WTC11 (cell line): ENCODE data around the gene PSD4. TPM values are rescaled to one million over a fixed set of nuclear protein-coding genes. Genes with fewer than 3 reads are reported as not detected.

Experiments used
- ATAC-seq: fragments of 200-7000 bp; cut with Tn5 transposase; 2 replicates; pipeline ENCODE4 v1.10.0; 2021; ENCODE audit warnings: mild to moderate bottlenecking, moderate library complexity
- CTCF ChIA-PET: fragments of 300-600 bp; sonication (Branson Sonifier 250); formaldehyde crosslinking; loops from one replicate; lab custom pipeline; 2021; ENCODE audit warnings: antibody characterized with exemption; lab: Charles Lee
- POLR2A ChIA-PET: fragments of 350-600 bp; sonication (Branson Sonifier 250); formaldehyde crosslinking; loops from one replicate; lab custom pipeline; 2021; ENCODE audit warnings: antibody characterized with exemption; lab: Charles Lee
- DNase-seq: peaks from one replicate; pipeline ENCODE4 v3.0.0; 2021; ENCODE audit warnings: low spot score
- H3K27ac Mint-ChIP-seq: 2 replicates; pipeline ENCODE4 v1.8.0; 2021; ENCODE audit warnings: mixed read lengths
- H3K27me3 Mint-ChIP-seq: 2 replicates; pipeline ENCODE4 v1.8.0; 2021; ENCODE audit warnings: low read depth, mild to moderate bottlenecking, moderate library complexity, mixed read lengths
- H3K36me3 Mint-ChIP-seq: 2 replicates; pipeline ENCODE4 v1.8.0; 2021; ENCODE audit warnings: mixed read lengths
- H3K4me1 Mint-ChIP-seq: 2 replicates; pipeline ENCODE4 v1.8.0; 2022; ENCODE audit warnings: mixed read lengths
- H3K4me3 Mint-ChIP-seq: 2 replicates; pipeline ENCODE4 v1.8.0; 2021; ENCODE audit warnings: mild to moderate bottlenecking, moderate library complexity, mixed read lengths
- H3K9me3 Mint-ChIP-seq: 2 replicates; pipeline ENCODE4 v1.8.0; 2021; ENCODE audit warnings: mixed read lengths
- ARID4B ChIP-seq: sonication (generic); formaldehyde crosslinking; IDR thresholded peaks from 2 replicates; pipeline ENCODE4 v1.8.0; 2023; ENCODE audit warnings: missing genetic modification reagents, mild to moderate bottlenecking, borderline replicate concordance
- CBFB ChIP-seq: sonication (generic); formaldehyde crosslinking; IDR thresholded peaks from 2 replicates; pipeline ENCODE4 v1.8.1; 2022; ENCODE audit warnings: mild to moderate bottlenecking, low read depth, missing genetic modification reagents
- CREB1 ChIP-seq: sonication (generic); formaldehyde crosslinking; IDR thresholded peaks from 2 replicates; pipeline ENCODE4 v1.8.0; 2023; ENCODE audit warnings: mild to moderate bottlenecking, missing genetic modification reagents
- E2F4 ChIP-seq: sonication (generic); formaldehyde crosslinking; IDR thresholded peaks from 2 replicates; pipeline ENCODE4 v1.8.1; 2022; ENCODE audit warnings: low read depth, mild to moderate bottlenecking, moderate library complexity, missing genetic modification reagents, borderline replicate concordance
- ELF4 ChIP-seq: sonication (generic); formaldehyde crosslinking; IDR thresholded peaks from 2 replicates; pipeline ENCODE4 v1.8.1; 2022; ENCODE audit warnings: low read depth, mild to moderate bottlenecking, moderate library complexity, missing genetic modification reagents
- FOXK1 ChIP-seq: sonication (generic); formaldehyde crosslinking; IDR thresholded peaks from 2 replicates; pipeline ENCODE4 v1.8.0; 2022; ENCODE audit warnings: mild to moderate bottlenecking, moderate library complexity, missing genetic modification reagents
- GTF2I ChIP-seq: fragments of 250-450 bp; sonication (Bioruptor Pico); conservative IDR thresholded peaks from 2 replicates; pipeline ENCODE4 v1.4.0; 2021; ENCODE audit warnings: mild to moderate bottlenecking
- NR2C2 ChIP-seq: sonication (generic); formaldehyde crosslinking; IDR thresholded peaks from 2 replicates; pipeline ENCODE4 v1.8.0; 2022; ENCODE audit warnings: mild to moderate bottlenecking, missing genetic modification reagents
- NR3C1 ChIP-seq: sonication (generic); formaldehyde crosslinking; conservative IDR thresholded peaks from 2 replicates; pipeline ENCODE4 v1.8.1; 2023; ENCODE audit warnings: low read depth, mild to moderate bottlenecking, missing genetic modification reagents
- OVOL2 ChIP-seq: fragments of 250-450 bp; sonication (Bioruptor Pico); IDR thresholded peaks from 2 replicates; pipeline ENCODE4 v1.9.0; 2021; ENCODE audit warnings: mild to moderate bottlenecking, borderline replicate concordance
- SMAD4 ChIP-seq: sonication (generic); formaldehyde crosslinking; IDR thresholded peaks from 2 replicates; pipeline ENCODE4 v1.8.0; 2022; ENCODE audit warnings: mild to moderate bottlenecking, missing genetic modification reagents
- SP1 ChIP-seq: sonication (generic); formaldehyde crosslinking; conservative IDR thresholded peaks from 2 replicates; pipeline ENCODE4 v1.8.1; 2022; ENCODE audit warnings: missing genetic modification reagents
- TCF7 ChIP-seq: sonication (generic); formaldehyde crosslinking; IDR thresholded peaks from 2 replicates; pipeline ENCODE4 v1.8.0; 2022; ENCODE audit warnings: mild to moderate bottlenecking, low read depth, missing genetic modification reagents, moderate library complexity
- TEAD4 ChIP-seq: sonication (generic); formaldehyde crosslinking; IDR thresholded peaks from 2 replicates; pipeline ENCODE4 v1.8.0; 2022; ENCODE audit warnings: mild to moderate bottlenecking, missing genetic modification reagents
- ZNF317 ChIP-seq: sonication (generic); formaldehyde crosslinking; IDR thresholded peaks from 2 replicates; pipeline ENCODE4 v1.8.1; 2023; ENCODE audit warnings: low read depth, mild to moderate bottlenecking, moderate library complexity, missing genetic modification reagents, borderline replicate concordance
- total RNA-seq: library from RNA; stranded (reverse); gene quantifications from 3 replicates; pipeline ENCODE4 v1.2.3, GENCODE V29; 2021
- TF ChIP-seq, protein P1 (sequence below): sonication (generic); formaldehyde crosslinking; IDR thresholded peaks from 2 replicates; pipeline ENCODE4 v1.8.1; 2022; ENCODE audit warnings: low read depth, missing genetic modification reagents, borderline replicate concordance
- TF ChIP-seq, protein P2 (sequence below): sonication (generic); formaldehyde crosslinking; IDR thresholded peaks from 2 replicates; pipeline ENCODE4 v1.8.0; 2022; ENCODE audit warnings: missing genetic modification reagents

Gene PSD4
- total RNA-seq, 1 experiment from 2014 or later = 1.5 TPM

DNA sequence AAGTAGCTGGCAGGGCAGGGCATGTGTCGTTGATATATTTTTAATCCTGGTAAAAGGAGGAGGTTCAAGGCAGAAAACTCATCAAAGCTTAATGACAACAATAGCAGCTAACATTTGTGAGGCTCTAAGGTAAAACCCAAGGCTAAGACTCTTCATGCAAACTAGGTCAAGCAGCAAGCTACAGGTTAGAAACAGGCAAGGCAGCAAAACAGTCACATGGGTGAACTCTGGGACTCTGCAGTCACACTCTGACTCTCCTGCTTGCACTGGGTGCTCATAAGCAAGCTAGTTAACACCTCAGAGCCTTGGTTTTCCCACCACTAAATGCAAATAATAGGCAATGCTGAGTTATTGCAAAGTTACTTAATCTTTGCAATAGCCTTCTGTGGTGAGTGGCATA lies 38.5 kb upstream of the PSD4 start:
- H3K4me3 Mint-ChIP-seq = no peak overlapping the region
- DNase-seq (no peak), ATAC-seq (no peak)
- no peaks in the 10 kb centered on the region for H3K36me3 Mint-ChIP-seq
- H3K27me3 Mint-ChIP-seq = no peaks in the 10 kb centered on the region
- H3K4me1 Mint-ChIP-seq = no peaks in the 10 kb centered on the region
- H3K9me3 Mint-ChIP-seq = no peaks in the 10 kb centered on the region
- ChIA-PET POLR2A (no interaction called here), CTCF (interaction anchor here (4.5 to 5.2 kb wide), 2 partner anchors 56 to 64 kb away, joined by 68 to 155 read pairs; no protein-coding TSS in a partner anchor)
- no peak overlapping the region for H3K27ac Mint-ChIP-seq
- TF ChIP-seq, protein P1, sequence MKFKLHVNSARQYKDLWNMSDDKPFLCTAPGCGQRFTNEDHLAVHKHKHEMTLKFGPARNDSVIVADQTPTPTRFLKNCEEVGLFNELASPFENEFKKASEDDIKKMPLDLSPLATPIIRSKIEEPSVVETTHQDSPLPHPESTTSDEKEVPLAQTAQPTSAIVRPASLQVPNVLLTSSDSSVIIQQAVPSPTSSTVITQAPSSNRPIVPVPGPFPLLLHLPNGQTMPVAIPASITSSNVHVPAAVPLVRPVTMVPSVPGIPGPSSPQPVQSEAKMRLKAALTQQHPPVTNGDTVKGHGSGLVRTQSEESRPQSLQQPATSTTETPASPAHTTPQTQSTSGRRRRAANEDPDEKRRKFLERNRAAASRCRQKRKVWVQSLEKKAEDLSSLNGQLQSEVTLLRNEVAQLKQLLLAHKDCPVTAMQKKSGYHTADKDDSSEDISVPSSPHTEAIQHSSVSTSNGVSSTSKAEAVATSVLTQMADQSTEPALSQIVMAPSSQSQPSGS (CRISPR knock-in tag) = no peak
- TF ChIP-seq ZNF317 (CRISPR knock-in tag) (no peak), NR2C2 (no peak), ELF4 (CRISPR knock-in tag) (no peak), E2F4 (CRISPR knock-in tag) (no peak), CREB1 (CRISPR knock-in tag) (no peak), TCF7 (CRISPR knock-in tag) (no peak), TEAD4 (CRISPR knock-in tag) (no peak), ARID4B (CRISPR knock-in tag) (no peak), OVOL2 (no peak), SMAD4 (CRISPR knock-in tag) (no peak), GTF2I (no peak), SP1 (CRISPR knock-in tag) (no peak), NR3C1 (no peak), FOXK1 (CRISPR knock-in tag) (no peak), CBFB (no peak)
- TF ChIP-seq, protein P2, sequence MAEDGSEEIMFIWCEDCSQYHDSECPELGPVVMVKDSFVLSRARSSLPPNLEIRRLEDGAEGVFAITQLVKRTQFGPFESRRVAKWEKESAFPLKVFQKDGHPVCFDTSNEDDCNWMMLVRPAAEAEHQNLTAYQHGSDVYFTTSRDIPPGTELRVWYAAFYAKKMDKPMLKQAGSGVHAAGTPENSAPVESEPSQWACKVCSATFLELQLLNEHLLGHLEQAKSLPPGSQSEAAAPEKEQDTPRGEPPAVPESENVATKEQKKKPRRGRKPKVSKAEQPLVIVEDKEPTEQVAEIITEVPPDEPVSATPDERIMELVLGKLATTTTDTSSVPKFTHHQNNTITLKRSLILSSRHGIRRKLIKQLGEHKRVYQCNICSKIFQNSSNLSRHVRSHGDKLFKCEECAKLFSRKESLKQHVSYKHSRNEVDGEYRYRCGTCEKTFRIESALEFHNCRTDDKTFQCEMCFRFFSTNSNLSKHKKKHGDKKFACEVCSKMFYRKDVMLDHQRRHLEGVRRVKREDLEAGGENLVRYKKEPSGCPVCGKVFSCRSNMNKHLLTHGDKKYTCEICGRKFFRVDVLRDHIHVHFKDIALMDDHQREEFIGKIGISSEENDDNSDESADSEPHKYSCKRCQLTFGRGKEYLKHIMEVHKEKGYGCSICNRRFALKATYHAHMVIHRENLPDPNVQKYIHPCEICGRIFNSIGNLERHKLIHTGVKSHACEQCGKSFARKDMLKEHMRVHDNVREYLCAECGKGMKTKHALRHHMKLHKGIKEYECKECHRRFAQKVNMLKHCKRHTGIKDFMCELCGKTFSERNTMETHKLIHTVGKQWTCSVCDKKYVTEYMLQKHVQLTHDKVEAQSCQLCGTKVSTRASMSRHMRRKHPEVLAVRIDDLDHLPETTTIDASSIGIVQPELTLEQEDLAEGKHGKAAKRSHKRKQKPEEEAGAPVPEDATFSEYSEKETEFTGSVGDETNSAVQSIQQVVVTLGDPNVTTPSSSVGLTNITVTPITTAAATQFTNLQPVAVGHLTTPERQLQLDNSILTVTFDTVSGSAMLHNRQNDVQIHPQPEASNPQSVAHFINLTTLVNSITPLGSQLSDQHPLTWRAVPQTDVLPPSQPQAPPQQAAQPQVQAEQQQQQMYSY (CRISPR knock-in tag) = no peak
- TF ChIP-seq, all 79 proteins: peak for 0
